IPS-18a (cell line): ENCODE data around the gene CTNNA1.
"Not testable (repeated sequence)": the region's sequence is repeated elsewhere in the genome, so short reads cannot be mapped to it uniquely, and the experiment has no call there.

Experiments
- H3K27ac ChIP-seq: one replicate; pipeline ENCODE4 v1.5.1; 2013; ENCODE audit warnings: low read length
- H3K27me3 ChIP-seq: one replicate; pipeline ENCODE4 v1.6.1; 2013; ENCODE audit warnings: mild to moderate bottlenecking, low read length; ENCODE audit not compliant: control insufficient read depth, insufficient read depth
- H3K36me3 ChIP-seq: one replicate; pipeline ENCODE4 v1.6.1; 2013; ENCODE audit warnings: low read depth, low read length; ENCODE audit not compliant: control insufficient read depth
- H3K4me1 ChIP-seq: one replicate; pipeline ENCODE4 v1.6.1; 2013; ENCODE audit warnings: low read depth, low read length; ENCODE audit not compliant: control insufficient read depth
- H3K4me3 ChIP-seq: one replicate; pipeline ENCODE4 v1.5.1; 2013; ENCODE audit warnings: low read length
- H3K9ac ChIP-seq: one replicate; pipeline ENCODE4 v1.6.1; 2013; ENCODE audit warnings: mild to moderate bottlenecking, low read length, moderate library complexity
- H3K9me3 ChIP-seq: one replicate; pipeline ENCODE4 v1.6.1; 2013; ENCODE audit warnings: low read depth, low read length; ENCODE audit not compliant: control insufficient read depth

The CTNNA1 gene

GRCh38 chr5:138824924-138825863, 72.0 kb downstream of the CTNNA1 start:
- Histone ChIP-seq H3K27ac (no peak overlapping the region), H3K9ac (no peak overlapping the region), H3K4me3 (no peak overlapping the region), H3K4me1 (peaks cover 1% of the 10 kb centered on the region), H3K36me3 (peaks cover 34% of the 10 kb centered on the region), H3K9me3 (no peaks in the 10 kb centered on the region), H3K27me3 (no peaks in the 10 kb centered on the region)

GRCh38 chr5:138828556-138828955, 75.3 kb downstream of the CTNNA1 start:
- Histone ChIP-seq H3K9me3 (no peaks in the 10 kb centered on the region), H3K27me3 (no peaks in the 10 kb centered on the region), H3K27ac (no peak overlapping the region), H3K9ac (no peak overlapping the region), H3K36me3 (peaks cover 34% of the 10 kb centered on the region), H3K4me1 (peaks cover 33% of the 10 kb centered on the region), H3K4me3 (no peak overlapping the region)

GRCh38 chr5:138829341-138829740, 76.1 kb downstream of the CTNNA1 start:
- H3K9me3 ChIP-seq = no peaks in the 10 kb centered on the region
- no peak overlapping the region for H3K9ac ChIP-seq
- no peaks in the 10 kb centered on the region for H3K27me3 ChIP-seq
- H3K27ac ChIP-seq = no peak overlapping the region
- no peak overlapping the region for H3K4me3 ChIP-seq
- H3K4me1 ChIP-seq = peaks cover 41% of the 10 kb centered on the region
- H3K36me3 ChIP-seq = peaks cover 34% of the 10 kb centered on the region

GRCh38 chr5:138831703-138832102, 78.5 kb downstream of the CTNNA1 start:
- Histone ChIP-seq H3K9ac (no peak overlapping the region), H3K9me3 (no peaks in the 10 kb centered on the region), H3K4me1 (peaks cover 57% of the 10 kb centered on the region), H3K4me3 (no peak overlapping the region), H3K27ac (peak overlapping the region; percentile 35), H3K36me3 (peaks cover 21% of the 10 kb centered on the region), H3K27me3 (no peaks in the 10 kb centered on the region)

GRCh38 chr5:138832218-138832617, 79.0 kb downstream of the CTNNA1 start:
- Histone ChIP-seq H3K4me1 (peaks cover 62% of the 10 kb centered on the region), H3K36me3 (peaks cover 17% of the 10 kb centered on the region), H3K27me3 (no peaks in the 10 kb centered on the region), H3K9ac (no peak overlapping the region), H3K4me3 (no peak overlapping the region), H3K27ac (peak overlapping the region; percentile 3), H3K9me3 (no peaks in the 10 kb centered on the region)

- Histone ChIP-seq H3K27ac (peak overlapping the region; percentile 53), H3K4me1 (peaks cover 62% of the 10 kb centered on the region), H3K27me3 (no peaks in the 10 kb centered on the region), H3K36me3 (peaks cover 8% of the 10 kb centered on the region), H3K9ac (no peak overlapping the region), H3K4me3 (peak overlapping the region; percentile 27), H3K9me3 (no peaks in the 10 kb centered on the region)
Measured at GRCh38 chr5:138833080-138833479, 79.9 kb downstream of the CTNNA1 start.

- H3K27ac ChIP-seq = peak overlapping the region; percentile 35
- peak overlapping the region; percentile 54 for H3K4me3 ChIP-seq
- no peaks in the 10 kb centered on the region for H3K27me3 ChIP-seq
- no peaks in the 10 kb centered on the region for H3K9me3 ChIP-seq
- H3K36me3 ChIP-seq = peaks cover under 1% of the 10 kb centered on the region
- peaks cover 62% of the 10 kb centered on the region for H3K4me1 ChIP-seq
- H3K9ac ChIP-seq = no peak overlapping the region
Measured at GRCh38 chr5:138833726-138834480, 80.7 kb downstream of the CTNNA1 start.

- not testable (repeated sequence) for H3K27me3 ChIP-seq, H3K36me3 ChIP-seq, H3K4me3 ChIP-seq, H3K9me3 ChIP-seq, H3K27ac ChIP-seq, H3K9ac ChIP-seq
- peaks cover 62% of the 10 kb centered on the region for H3K4me1 ChIP-seq
Measured at GRCh38 chr5:138834853-138835252, 81.6 kb downstream of the CTNNA1 start.

GRCh38 chr5:138837160-138837559, 83.9 kb downstream of the CTNNA1 start:
- H3K4me3 ChIP-seq = peak overlapping the region; percentile 11
- no peaks in the 10 kb centered on the region for H3K9me3 ChIP-seq
- no peak overlapping the region for H3K27ac ChIP-seq
- H3K27me3 ChIP-seq = no peaks in the 10 kb centered on the region
- H3K36me3 ChIP-seq = no peaks in the 10 kb centered on the region
- H3K4me1 ChIP-seq = peaks cover 41% of the 10 kb centered on the region
- H3K9ac ChIP-seq = no peak overlapping the region

GRCh38 chr5:138840103-138840502, 86.9 kb downstream of the CTNNA1 start:
- no peaks in the 10 kb centered on the region for H3K36me3 ChIP-seq
- H3K27me3 ChIP-seq = no peaks in the 10 kb centered on the region
- H3K27ac ChIP-seq = no peak overlapping the region
- H3K9me3 ChIP-seq = no peaks in the 10 kb centered on the region
- no peak overlapping the region for H3K9ac ChIP-seq
- no peak overlapping the region for H3K4me3 ChIP-seq
- H3K4me1 ChIP-seq = peaks cover 16% of the 10 kb centered on the region

GRCh38 chr5:138841531-138841930, 88.3 kb downstream of the CTNNA1 start:
- H3K9me3 ChIP-seq = no peaks in the 10 kb centered on the region
- no peaks in the 10 kb centered on the region for H3K27me3 ChIP-seq
- H3K36me3 ChIP-seq = no peaks in the 10 kb centered on the region
- no peak overlapping the region for H3K4me3 ChIP-seq
- peaks cover 10% of the 10 kb centered on the region for H3K4me1 ChIP-seq
- H3K9ac ChIP-seq = no peak overlapping the region
- no peak overlapping the region for H3K27ac ChIP-seq
